ENCODE results near the gene FRMD4A.
"Not testable (repeated sequence)": the region's sequence is repeated elsewhere in the genome, so short reads cannot be mapped to it uniquely, and the experiment has no call there.

FRMD4A gene

DNA sequence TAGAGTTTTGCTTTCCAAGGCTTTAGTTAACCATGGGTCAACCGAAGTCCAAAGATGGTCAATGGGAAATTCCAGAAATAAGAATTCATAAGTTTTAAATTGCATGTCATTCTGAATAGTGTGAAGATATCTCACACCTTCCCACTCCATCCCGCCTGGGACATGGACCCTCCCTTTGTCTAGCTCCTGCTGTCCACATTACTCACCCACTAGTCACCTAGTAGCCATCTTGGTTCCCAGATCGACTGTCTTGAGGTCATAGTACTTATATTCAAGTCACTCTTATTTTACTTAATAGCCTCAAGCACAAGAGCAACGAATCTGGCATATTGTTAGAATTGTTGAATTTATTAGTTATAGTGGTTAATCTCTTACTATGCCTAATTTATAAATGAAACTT, 377.4 kb downstream of the FRMD4A start:
- DNase-seq (ENCODE audit: low read depth, low spot score), result no peak

DNA sequence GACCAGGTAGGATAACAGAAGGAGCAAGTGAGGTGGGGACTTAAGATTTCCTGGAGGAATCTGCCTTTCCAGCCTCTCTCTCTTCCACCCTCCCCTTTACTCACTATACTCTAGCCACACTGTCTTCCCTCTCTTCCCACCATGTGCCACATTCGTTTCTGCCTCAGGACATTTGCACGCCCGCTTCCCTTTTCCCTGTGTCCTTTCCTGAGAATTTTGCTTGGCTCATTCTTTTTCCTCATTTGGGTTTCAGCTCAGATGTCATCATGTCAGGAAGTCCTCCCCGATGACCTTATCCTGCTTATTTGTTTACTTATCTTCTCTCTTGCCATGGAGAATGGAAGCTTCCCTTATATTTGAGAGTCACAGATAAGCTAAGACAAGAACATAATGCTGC, 380.2 kb downstream of the FRMD4A start:
- no peak for DNase-seq (ENCODE audit: low read depth, low spot score)

DNA sequence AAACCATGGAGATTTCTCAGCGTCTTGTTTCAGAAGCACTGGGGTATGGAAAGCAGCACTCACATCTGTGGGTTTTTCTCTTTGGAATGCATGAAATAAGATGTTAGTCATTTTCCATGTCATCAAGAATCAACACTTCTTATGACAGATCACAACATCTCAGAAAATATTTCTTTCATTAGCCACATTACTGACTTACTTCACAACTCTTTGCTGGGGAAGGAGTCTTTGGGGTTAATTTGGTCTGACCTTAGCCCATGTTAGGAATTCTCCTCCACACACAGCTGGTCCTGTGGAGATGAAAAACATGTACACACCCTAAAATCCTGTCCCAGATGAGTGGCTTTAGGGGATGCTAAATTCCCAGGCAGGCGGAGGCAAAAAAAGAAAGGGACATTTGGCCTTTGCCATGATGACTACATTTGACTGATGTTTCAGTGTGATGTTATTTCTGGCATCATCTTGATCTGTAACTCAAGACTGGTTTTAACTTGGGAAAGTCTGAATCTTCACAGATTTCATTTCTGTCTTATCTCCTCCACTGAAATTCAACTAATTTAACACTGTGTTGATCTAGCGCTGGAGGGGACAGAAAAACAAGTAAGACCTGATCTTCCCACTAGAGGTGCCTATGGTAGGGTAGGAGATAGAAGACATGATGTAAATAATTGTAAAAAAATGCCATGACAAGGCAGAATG, 380.7 kb downstream of the FRMD4A start:
- no peak for DNase-seq (ENCODE audit: low read depth, low spot score)

DNA sequence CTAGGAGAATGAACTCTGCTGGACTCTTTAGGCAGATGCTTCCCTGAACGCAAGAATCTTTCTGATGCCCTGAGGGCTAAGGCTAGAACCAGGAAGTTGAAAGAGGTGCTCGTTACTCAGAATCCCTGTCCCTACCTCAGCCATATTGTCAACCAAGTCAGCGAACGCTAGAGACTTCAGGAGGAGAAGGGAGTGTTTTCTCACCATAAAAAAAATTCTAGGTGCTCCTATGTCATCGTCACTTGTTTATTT, 384.6 kb downstream of the FRMD4A start:
- no peak for DNase-seq (ENCODE audit: low read depth, low spot score)

DNA sequence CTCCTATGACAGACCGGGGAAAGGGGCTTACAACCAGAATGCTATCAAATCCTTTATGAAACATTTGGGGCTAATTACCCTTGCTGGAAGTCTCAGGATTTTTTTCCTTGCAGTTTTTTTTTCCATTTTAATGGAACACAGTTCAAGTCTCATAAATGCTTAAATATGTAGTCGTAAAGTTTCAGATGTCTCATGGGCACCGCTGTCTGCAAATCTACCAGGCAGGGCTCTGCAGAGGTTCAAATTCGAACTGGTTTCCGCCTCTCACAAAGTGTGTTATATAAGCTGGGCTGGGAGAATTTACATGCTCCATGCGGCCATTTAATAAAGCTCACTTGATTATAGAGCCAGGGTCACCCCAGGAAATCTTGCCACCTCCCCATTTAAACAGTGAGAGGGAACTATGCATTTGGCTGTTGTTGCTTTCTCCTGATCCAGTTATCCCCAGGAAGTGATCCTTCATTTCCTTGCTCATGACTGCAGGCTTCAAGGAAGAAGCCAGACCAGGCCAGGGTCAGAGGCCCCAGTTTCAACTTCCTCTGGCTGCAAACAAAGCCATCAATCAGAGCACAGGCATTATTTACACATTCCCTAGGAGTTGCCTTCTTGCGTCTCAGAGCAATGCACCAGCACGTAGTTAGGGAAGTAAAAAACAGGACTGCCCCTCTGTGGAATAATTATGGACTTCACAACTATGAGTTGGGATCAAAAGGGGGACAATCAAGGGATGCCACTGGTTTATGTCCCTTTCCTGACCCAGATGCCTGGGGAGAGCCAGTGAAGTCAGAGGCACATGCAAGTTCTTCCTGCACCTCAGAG, 385.1 kb downstream of the FRMD4A start:
- DNase-seq (ENCODE audit: low read depth, low spot score), result no peak

DNA sequence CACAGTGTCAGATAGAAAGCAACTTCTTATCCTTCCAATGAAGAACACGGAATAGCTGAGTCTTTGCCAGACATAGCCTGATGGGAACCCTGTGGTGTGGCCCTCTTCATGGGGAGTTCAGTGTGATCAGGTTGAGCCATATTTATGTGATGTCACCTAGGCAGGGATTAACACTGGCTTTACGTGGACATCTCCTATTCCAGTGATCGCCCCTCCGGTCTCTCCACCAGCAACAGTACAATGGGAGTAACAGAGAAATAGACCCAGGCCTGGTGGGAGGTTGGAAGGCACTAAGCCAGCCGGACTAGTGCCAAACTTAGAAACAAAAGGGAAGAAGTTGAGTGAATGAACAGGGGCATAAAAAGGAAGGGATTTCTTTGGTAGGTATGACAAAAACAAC, 385.9 kb downstream of the FRMD4A start:
- no peak for DNase-seq (ENCODE audit: low read depth, low spot score)

DNA sequence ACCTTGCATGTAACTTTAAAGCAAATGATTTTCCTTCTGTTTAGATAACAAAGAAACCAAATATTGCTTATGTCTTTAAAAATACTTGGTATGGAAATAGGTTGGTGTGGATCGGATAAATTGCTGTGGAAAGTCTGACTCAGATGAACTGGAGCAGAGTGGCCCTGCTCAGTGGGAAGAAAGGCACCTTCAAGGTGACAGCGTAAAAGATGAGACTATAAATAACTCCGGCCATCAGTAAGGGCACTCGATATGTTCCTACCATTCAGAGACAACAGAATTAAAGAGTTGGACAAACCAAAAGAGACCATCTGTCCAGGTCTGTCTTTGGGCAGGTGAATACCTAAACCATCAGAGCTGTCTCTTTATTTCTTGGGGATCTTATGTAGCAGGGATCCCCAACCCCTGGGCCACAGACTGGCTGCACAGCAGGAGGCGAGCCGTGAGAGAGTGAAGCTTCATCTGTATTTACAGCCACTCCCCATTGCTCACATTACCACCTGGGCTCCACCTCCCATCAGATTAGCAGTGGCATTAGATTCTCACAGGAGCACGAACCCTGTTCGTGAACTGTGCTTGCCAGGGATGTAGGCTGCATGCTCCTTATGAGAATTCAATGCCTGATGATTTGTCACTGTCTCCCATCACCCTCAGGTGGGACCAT, 386.9 kb downstream of the FRMD4A start:
- no peak for DNase-seq (ENCODE audit: low read depth, low spot score)

DNA sequence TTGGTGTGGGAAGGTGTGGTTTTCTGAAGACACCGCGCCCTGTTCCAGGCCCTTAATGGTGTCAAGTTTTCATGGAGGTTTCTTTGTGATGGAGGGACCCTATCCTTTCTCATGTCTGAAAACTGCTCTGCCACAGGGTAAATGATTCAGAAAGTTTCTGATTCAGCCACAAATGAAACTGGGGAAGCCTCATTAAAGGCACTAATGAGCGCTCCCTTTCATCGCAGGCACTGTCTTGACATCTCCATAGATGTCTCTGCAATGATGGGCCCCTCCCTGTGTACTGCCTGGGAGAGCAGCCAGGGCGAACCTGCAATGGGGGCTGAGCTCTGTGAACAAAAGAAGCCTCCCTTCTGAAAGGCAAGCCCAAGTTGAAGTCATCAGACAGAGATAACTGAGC, 388.7 kb downstream of the FRMD4A start:
- DNase-seq (ENCODE audit: low read depth, low spot score), result no peak

DNA sequence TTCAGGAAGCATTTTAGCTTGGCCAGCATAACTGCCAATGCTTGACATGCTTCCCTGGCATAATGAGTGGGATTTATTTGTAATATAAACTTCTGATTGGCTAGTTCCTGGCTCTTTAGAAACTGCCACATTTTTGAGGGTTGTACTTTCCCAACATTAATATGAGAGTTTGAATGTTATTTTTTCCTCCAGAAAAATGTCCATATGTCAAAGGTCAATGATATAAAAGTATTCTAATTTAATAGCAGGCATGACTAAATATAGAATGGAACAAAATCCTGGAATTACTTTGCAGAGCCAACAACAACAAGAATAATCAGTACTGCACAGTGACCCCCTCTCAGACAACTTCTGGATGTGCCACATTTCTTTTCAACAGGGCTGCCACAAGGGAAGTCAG, 391.3 kb downstream of the FRMD4A start:
- DNase-seq (ENCODE audit: low read depth, low spot score), result no peak

DNA sequence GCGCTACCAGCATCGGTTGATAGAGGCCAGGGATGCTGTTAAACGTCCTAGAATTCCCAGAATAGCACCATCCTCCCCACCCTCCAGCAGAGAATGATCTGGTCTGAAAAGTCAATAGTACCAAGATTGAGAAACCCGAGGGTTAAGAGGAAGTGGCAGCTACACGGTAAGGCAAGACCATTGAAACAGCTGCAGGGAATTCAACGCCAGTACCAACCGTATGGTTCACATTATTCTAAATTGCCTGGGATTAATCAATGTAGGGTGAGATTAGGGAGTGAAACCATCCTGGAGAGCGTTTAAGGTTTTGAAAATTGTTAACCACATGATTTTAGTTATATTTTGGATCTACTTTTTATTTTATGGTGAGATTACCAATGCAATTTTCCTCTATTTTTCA, 391.8 kb downstream of the FRMD4A start:
- DNase-seq (ENCODE audit: low read depth, low spot score), result no peak

DNA sequence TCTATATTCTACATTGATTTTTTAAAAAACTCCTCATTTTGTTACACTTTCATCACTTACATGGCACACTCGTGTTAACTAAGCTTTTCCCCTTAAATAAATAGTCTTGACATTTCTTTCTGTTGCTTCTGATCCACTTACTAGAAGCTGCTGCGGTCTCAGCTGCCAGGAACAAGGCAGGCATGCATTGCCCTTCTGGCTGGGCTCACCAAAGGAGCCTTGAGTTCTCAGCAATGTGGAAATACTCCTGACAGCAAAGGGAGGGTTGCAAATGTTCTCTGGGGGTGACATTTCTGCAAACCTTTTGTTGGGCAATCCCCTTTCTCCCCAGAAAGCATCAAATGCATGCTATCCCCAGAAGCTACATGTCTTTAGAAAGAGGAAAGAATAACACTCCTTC, 393.9 kb downstream of the FRMD4A start:
- DNase-seq (ENCODE audit: low read depth, low spot score), result no peak

DNA sequence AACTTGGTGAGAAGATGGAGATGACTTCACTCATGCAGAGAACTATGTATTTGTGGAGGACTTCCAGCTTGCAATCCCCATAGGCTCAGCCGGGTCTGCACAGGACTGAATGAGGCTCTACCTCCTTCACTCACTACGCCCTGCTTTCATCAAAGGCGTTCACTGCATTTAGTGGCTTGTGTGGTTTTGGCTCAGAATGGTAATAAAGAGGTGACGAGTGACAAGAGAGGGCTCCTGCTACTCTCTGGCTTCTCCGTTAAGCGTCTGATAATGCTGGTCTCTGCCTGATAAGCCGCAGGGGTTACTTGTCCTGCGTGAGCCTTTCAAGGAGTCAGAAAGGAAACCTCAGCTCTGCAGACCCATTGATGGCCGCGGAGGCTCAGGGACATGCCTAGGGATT, 400.6 kb downstream of the FRMD4A start:
- no peak for DNase-seq (ENCODE audit: low read depth, low spot score)

DNA sequence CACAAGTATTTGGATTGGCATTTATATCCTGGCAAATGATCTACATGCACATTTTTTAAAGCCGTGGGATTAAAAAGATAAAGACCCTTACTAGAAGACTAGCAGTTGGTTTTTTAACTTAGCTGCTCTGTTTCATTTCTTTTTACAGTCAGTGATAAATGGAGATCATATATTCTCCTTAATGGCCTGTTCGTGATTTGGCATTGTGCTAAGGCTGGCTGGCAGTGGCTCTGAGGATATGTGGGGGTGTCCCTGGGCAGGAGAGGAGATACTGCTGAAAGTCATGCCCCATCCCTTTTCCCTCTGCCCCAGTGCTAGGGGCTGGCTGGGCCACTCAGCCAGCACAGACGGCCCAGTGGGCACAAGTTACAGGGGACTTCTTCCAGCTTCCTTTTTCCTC, 402.3 kb downstream of the FRMD4A start:
- no peak for DNase-seq (ENCODE audit: low read depth, low spot score)

DNA sequence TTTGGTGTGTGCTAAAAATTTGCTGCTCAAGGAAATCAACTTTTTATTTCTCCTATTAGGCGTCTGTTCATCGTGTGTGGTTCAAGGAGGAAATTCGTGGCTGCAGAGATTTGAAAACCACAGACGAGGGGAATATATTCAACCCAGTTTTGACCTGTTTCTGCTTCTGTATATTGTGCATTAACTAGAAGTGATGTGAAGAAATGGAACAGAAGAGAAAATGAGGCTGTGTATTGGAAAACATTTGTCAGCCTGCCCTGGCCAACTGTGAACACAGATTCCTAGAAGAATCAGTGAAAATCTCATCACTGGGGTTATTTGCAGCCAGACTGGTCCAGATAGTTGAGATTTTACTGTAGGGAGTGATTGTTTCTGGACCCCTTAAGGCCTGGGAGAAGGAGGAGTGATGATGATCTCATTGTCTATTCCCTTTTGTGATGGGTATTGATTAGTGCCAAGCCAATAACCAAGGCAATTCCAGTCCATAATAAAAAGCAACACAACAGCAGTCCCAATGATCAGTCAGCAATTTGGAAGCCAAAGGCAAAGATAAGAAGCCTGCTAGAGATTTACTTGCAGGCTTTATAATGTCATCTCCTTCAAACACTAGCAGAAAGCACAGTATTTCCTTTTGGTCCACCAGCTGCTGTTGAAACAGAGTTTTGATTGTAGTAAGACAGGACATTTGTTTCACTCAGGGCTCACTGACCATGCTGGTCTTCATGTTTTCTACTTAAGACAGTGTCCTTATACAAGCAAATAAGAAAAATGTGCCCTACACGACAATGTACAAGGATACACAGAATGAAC, 404.5 kb downstream of the FRMD4A start:
- no peak for DNase-seq (ENCODE audit: low read depth, low spot score)

DNA sequence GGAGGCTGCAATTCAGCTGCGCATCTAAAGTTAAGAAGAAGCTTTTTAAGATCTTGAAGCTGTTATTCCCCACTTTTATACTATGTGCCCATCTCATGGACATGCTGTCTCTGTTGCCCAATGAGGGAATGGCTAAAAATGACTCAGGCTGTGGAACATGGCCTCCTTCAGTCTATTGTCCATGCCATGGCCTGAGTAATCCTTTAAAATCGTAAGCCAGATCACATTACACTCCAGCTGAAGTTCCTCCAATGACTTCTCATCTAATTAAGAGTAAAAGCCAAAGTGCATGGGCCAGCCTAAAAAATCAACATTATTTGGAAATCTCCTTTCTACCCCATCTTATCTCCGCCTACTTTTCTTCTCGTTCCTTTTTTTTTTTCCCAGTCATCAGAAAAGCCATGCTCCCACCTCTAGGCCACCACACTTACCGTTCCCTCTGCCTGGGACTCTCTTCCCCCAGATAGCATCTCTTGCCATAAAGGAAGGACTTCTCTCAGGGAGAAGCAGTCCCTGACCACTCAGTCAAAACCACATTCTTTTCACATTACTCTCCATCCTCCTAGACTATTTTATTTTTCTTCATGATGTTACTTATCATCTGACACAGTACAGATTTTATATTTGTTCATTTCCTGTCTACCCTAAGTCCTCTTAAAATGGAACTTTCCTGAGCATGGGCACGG, 406.5 kb downstream of the FRMD4A start:
- no peak for DNase-seq (ENCODE audit: low read depth, low spot score)

DNA sequence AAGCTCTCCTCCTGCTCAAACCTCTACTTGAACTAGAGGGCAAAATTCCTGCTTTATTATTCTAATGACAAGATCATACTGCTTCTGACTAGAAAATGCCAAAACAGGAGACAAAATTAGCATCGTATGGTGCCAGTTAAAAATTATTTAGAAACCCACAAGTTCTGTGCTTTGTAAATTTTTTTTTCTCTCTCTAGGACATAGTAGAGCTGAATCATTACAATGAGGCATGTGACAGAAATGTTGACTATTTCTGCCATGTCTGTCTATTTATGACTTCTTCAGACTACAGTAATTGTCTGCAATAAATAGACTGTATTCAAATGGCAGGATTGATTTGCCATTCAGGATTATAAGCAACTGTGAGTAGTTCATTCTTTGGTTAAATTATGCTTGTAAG, 408.1 kb downstream of the FRMD4A start:
- DNase-seq (ENCODE audit: low read depth, low spot score), result no peak

DNA sequence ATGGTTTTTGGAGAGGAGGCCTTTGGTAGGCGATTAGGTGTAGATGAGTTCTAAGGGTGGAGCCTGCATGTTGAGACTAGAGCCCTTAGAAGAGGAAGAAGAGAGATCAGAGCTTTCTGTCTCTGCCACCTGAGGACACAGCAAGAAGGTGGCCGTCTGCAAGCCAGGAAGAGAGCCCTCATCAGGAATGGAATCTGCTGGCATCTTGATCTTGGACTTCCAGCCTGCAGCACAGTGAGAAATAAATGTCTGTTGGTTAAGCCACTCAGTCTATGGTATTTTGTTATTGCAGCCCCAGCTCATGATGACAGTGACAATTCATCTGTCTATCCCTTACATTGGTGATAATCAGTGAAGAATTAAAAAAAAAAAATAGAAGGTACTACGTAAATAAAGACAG, 408.8 kb downstream of the FRMD4A start:
- no peak for DNase-seq (ENCODE audit: low read depth, low spot score)

DNA sequence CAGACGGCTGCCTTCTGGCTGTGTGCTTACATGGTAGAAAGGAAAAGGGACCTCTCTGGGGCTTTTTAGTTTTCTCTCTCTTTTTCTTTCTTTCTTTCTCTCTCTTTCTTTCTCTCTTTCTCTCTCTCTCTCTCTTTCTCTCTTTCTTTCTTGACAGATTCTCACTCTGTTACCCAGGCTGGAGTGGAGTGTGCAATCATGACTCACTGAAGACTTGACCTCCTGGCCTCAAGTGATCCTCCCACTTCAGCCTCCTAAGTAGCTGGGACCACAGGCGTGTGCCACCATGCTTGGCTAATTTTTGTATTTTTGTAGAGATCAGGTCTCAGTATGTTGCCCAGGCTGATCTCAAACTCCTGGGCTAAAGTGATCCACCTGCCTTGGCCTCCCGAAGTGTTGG, 409.6 kb downstream of the FRMD4A start:
- not testable (repeated sequence) for DNase-seq (ENCODE audit: low read depth, low spot score)

DNA sequence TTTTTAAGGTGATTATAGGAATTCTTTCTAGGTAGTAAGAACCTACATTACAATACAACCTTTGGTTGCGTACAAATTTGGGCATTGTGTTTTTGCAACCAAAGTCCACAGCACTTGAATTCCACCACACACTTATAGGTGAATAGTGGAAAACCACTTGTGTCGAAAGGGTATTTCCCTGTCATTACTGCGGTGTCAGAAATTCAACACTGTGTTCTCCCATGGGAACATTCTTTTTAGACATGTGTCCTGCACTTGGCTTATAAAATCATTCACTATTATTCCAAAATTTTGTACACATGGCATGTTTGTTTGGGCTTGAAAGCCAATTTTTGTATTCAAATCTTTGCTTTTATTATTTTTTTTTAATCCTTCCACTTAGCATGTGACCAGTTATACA, 410.3 kb downstream of the FRMD4A start:
- DNase-seq (ENCODE audit: low read depth, low spot score), result no peak

DNA sequence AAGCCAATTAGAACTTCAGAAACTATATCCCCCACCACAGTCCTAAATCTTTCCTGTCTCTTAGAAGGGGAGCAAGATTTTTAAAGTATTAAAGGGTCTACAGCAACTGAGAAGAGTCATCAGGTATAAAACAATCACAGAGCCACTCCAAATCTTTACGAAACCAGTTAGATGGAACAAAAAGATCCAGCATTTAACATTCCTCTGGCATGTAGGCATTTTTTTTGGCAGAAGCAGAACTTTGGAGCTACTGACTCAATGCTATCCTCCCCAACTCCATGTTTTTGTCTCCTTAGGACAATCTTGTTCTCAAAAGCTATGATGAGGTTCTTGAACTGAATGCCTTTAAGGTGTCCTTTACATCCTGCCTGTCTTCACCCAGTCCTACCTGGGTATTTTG, 410.7 kb downstream of the FRMD4A start:
- DNase-seq (ENCODE audit: low read depth, low spot score), result no peak

DNA sequence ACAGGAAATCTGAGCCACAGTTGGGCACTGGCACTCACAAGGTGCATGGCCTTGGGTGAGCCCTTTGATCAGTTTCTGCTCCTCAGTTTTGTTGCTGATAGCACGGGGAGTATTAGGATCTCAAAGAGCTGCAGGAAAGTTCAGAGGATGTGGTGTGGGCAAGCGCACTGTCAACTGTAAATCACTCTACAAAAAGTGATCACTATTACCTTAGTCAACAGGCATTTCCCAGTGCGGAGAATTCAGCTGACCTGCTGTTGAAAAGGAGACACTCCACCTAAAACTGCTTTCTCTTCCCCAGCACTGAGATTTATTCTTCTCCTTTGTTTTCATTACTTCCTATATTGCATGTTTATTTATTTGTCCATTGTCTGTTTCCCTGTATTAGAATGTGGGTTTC, 412.9 kb downstream of the FRMD4A start:
- no peak for DNase-seq (ENCODE audit: low read depth, low spot score)

Measured in activated CD4-positive, CD25-positive, alpha-beta regulatory T cell treated with anti-CD3 and anti-CD28 coated beads, Interleukin-2, amount 50 U/mL, for 16 hours (primary cell).